ENCODE data around the gene LTB4R2. TPM values are rescaled to one million over a fixed set of nuclear protein-coding genes. Genes with fewer than 3 reads are reported as not detected.
"Not testable (repeated sequence)": the region's sequence is repeated elsewhere in the genome, so short reads cannot be mapped to it uniquely, and the experiment has no call there.

The LTB4R2 gene
- polyA plus RNA-seq, 1 donor from 2014 or later = 0.97 TPM

DNA sequence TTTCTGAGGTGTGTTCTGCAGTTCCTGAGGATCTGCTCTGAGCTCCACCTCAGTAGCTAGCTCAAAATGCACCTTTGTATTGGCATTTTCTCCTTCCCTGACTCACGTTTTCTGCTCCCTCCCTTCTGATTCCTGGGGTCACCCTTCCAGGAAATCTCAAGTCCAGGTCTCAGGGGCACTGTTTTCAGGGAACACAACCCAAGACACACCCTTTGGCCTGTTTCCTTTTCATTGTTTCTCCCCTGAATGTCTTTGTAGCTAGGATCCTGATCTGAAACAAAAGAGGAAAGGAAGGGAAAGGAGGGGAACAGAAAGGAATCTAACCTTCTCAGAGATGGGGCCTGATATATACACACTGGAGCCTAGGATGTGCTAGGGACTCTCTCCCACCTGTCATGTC, 37.2 kb downstream of the LTB4R2 start:
- no peak overlapping the region for H3K4me3 Mint-ChIP-seq
- no peak overlapping the region for H3K27ac Mint-ChIP-seq
- H3K9me3 Mint-ChIP-seq = no peaks in the 10 kb centered on the region
- no peaks in the 10 kb centered on the region for H3K4me1 Mint-ChIP-seq
- peaks cover 16% of the 10 kb centered on the region for H3K27me3 Mint-ChIP-seq
- no peaks in the 10 kb centered on the region for H3K36me3 Mint-ChIP-seq

DNA sequence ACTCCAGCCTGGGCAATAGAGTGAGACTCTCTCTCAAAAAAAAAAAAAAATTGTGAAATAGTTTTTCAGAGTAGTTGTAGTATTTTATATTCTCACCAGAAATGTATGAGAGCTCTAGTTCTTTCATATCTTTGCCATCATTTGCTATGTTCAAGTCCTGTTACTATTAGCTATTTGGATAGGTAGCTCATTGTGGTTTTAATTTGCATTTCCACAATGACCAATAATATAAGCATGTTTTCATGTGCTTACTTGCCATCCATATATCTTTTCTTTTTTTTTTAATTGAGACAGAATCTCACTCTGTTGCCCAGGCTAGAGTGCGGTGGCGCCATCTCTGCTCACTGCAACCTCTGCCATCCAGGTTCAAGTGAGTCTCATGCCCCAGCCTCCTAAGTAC, 38.2 kb downstream of the LTB4R2 start:
- Mint-ChIP-seq H3K27ac (no peak overlapping the region), H3K4me3 (no peak overlapping the region), H3K36me3 (no peaks in the 10 kb centered on the region), H3K27me3 (peaks cover 22% of the 10 kb centered on the region), H3K4me1 (no peaks in the 10 kb centered on the region), H3K9me3 (no peaks in the 10 kb centered on the region)

DNA sequence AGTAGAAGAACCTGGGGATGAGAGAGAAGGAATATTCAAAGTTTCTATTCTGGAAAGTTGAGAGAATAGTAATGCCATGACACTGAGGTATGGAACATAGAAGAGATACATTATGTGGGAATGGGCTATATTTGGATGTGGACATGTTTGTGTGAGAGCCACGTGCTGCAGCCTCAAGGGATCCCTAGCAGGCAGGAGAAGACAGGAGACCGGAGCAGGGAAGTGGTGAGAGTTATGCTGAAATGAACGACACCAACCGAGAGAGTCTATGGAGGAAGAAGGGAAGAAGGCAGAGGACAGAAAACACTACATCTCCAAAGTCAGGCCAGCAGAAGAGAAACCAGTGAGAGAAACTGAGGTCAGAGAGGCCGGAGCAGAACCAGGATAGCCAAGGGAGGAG, 39.8 kb downstream of the LTB4R2 start:
- no peak overlapping the region for H3K27ac Mint-ChIP-seq
- H3K9me3 Mint-ChIP-seq = no peaks in the 10 kb centered on the region
- H3K4me3 Mint-ChIP-seq = no peak overlapping the region
- peaks cover 27% of the 10 kb centered on the region for H3K27me3 Mint-ChIP-seq
- no peaks in the 10 kb centered on the region for H3K4me1 Mint-ChIP-seq
- no peaks in the 10 kb centered on the region for H3K36me3 Mint-ChIP-seq

DNA sequence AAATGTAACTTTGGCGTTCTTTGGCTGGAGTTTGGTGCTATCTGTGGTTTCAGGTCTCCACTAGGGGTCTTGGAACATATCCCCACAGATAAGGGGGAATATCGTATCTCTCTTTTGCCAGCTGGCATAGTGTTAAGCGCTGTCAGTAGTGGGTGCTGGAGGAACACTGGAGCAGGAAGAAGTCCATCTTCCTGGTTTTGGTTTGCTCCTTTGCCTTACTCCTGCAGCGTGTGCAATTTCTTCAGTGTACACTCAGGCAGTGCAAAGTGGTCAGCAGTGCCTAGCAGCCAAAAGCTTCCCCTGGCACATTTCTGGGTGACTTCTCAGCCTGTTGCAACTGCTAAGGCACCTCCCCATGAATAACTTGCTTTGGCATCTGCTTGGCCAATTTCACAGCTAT, 41.6 kb downstream of the LTB4R2 start:
- Mint-ChIP-seq H3K9me3 (no peaks in the 10 kb centered on the region), H3K27me3 (peaks cover 22% of the 10 kb centered on the region), H3K4me1 (no peaks in the 10 kb centered on the region), H3K36me3 (no peaks in the 10 kb centered on the region), H3K27ac (no peak overlapping the region), H3K4me3 (no peak overlapping the region)

DNA sequence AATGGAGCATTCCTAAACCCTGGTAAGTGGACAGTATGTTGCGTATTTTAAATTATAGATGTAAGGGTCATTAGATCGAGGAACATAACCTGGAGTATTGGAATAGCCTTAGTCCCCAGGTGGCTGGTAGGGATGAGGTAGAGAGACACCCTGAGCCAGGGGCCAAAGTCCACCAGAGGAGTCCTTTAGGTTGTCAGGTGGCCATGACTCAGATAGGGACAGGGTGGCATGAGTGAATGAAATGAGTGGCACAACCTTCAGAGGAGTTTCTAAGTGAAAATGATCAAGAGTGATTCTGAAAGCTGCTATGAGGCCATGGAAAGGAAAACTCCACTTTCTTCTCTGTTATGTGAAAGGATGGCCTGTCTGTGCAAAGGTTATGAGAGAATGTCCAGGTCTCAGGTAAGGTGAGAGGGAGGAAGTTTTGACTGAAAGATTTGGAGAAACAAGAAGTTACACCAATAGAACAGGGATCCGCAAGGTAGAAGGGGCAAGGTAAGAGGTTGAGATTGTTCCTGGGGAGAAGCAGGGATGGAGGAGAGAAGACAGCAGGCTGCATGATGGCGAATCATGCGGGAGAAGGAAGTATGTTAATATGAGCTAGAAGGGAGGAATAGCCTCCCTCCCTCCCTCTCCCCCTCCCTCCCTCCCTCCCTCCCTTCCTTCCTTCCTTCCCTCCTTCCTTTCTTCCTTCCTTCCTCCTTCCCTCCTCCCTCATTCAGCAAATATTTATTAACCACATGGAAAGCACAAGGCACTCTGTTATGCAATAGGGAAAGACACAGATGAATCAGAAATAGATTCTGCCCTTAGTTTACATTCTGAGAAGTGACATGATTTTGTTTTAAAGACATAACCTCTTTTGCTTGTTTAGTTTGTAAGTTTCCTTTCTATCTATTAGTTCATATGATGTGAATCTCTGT, 43.9 kb downstream of the LTB4R2 start:
- Mint-ChIP-seq H3K9me3 (no peaks in the 10 kb centered on the region), H3K27me3 (peaks cover 27% of the 10 kb centered on the region), H3K27ac (no peak overlapping the region), H3K4me3 (no peak overlapping the region), H3K36me3 (no peaks in the 10 kb centered on the region), H3K4me1 (no peaks in the 10 kb centered on the region)

DNA sequence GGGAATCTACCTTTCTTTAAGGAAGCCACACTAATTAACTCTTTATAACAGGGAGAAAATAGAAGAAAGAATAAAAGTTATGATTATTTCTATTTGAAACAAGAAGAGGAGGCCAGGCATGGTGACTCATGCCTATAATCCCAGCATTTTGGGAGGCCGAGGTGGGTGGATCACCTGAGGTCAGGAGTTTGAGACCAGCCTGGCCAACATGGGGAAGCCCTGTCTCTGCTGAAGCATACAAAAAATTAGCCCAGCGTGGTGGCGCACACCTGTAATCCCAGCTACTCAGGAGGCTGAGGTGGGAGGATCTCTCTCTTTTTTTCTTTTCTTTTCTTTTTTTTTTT, 44.5 kb downstream of the LTB4R2 start:
- peaks cover 27% of the 10 kb centered on the region for H3K27me3 Mint-ChIP-seq
- not testable (repeated sequence) for H3K4me3 Mint-ChIP-seq, H3K27ac Mint-ChIP-seq, H3K4me1 Mint-ChIP-seq, H3K36me3 Mint-ChIP-seq, H3K9me3 Mint-ChIP-seq

DNA sequence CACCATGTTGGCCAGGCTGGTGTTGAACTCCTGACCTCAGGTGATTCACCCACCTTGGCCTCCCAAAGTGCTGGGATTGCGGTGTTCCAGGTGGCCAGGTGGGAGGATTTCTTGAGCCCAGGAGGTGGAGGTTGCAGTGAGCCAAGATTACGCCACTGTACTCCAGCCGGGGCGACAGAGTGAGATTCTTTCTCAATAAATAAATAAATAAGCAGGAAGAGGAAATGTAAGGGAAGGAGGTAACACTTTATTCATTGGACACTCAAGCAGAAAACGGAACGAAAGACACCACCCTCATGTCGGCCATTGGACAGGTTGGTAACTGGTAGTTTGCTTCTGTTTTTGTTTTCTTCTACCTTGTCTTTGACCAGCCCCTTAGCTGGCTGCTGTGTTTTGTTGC, 45.1 kb downstream of the LTB4R2 start:
- Mint-ChIP-seq H3K36me3 (no peaks in the 10 kb centered on the region), H3K9me3 (no peaks in the 10 kb centered on the region), H3K27me3 (peaks cover 27% of the 10 kb centered on the region), H3K4me3 (no peak overlapping the region), H3K27ac (no peak overlapping the region), H3K4me1 (no peaks in the 10 kb centered on the region)

DNA sequence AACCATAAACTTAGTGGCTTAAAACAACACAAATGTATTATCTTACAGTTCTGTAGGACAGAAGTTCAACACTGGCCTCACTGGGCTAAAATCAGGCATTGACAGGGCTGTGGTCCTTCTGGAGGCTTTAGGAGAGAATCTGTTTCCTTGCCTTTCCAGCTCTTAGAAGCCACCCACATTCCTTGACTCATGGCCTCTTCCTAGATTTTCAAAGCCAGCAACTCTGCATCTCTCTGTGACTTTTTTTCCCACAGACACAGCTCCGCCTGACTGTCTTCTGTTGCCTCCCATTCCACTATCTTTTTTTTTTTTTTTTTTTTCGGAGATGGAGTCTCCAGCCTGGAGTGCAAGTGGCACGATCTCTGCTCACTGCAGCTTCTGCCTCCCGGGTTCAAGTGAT, 46.3 kb downstream of the LTB4R2 start:
- Mint-ChIP-seq H3K9me3 (no peaks in the 10 kb centered on the region), H3K4me1 (no peaks in the 10 kb centered on the region), H3K27ac (no peak overlapping the region), H3K27me3 (peaks cover 25% of the 10 kb centered on the region), H3K36me3 (no peaks in the 10 kb centered on the region), H3K4me3 (no peak overlapping the region)

DNA sequence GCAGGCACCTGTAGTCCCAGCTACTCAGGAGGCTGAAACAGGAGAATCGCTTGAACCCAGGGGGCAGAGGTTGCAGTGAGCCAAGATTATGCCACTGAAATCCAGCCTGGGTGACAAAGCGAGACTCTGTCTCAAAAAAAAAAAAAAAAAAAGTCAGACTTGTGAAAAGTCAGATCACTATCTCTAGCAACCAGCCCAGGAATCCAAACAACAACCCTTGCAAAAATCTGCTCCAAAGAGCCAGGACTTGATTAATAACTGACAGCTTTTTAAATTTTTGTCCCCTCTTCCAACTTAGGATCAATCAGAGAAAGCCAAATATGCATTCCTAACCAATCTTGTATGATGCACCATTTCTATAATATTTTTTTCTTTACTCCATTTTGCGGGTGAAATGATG, 50.3 kb downstream of the LTB4R2 start:
- Mint-ChIP-seq H3K36me3 (no peaks in the 10 kb centered on the region), H3K4me1 (peaks cover 3 to 4% (median 3%) of the 10 kb centered on the region in 3 donors), H3K4me3 (no peak overlapping the region), H3K27me3 (peaks cover 17% of the 10 kb centered on the region), H3K9me3 (no peaks in the 10 kb centered on the region), H3K27ac (no peak overlapping the region)

DNA sequence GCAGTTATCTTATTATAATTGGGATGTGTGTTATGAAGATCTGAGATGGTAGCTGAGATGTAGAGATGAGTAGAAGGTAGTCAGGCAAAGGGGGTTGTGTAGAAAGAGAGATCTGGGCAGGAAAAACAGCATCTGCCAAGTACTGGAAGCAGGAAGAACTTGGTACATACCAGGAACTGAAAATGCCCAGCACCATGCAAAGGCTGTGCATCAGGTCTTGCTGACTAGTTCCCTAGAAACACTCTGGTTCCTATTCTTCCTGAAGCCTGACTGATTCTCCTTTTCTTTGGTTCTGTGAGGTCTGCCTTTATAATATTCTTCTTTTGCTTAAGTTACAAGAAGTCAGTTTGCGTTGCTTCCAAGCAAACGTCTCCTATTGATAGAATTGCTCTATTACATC, 51.4 kb downstream of the LTB4R2 start:
- no peaks in the 10 kb centered on the region for H3K9me3 Mint-ChIP-seq
- peaks cover 25% of the 10 kb centered on the region for H3K27me3 Mint-ChIP-seq
- no peak overlapping the region for H3K27ac Mint-ChIP-seq
- no peak overlapping the region for H3K4me3 Mint-ChIP-seq
- H3K36me3 Mint-ChIP-seq = no peaks in the 10 kb centered on the region
- peaks cover 11 to 12% (median 11%) of the 10 kb centered on the region in 3 donors for H3K4me1 Mint-ChIP-seq

Other genes with a start within 250 kb of the LTB4R2 start
- not detected for gene CPNE6, start 238.6 kb upstream of the LTB4R2 start, polyA plus RNA-seq
- gene PCK2, start 215.8 kb upstream of the LTB4R2 start, polyA plus RNA-seq = 50.2 TPM
- gene DCAF11, start 195.4 kb upstream of the LTB4R2 start, polyA plus RNA-seq = 74.5 TPM
- gene NRL, start 195.2 kb upstream of the LTB4R2 start, polyA plus RNA-seq = 2.6 TPM
- gene FITM1, start 179.5 kb upstream of the LTB4R2 start, polyA plus RNA-seq = 1.1 TPM
- gene PSME1, start 173.9 kb upstream of the LTB4R2 start, polyA plus RNA-seq = 804 TPM
- 18.2 TPM for gene EMC9, start 168.5 kb upstream of the LTB4R2 start, polyA plus RNA-seq
- 328 TPM for gene PSME2, start 163.5 kb upstream of the LTB4R2 start, polyA plus RNA-seq
- gene RNF31, start 162.6 kb upstream of the LTB4R2 start, polyA plus RNA-seq = 54.3 TPM
- gene IRF9, start 148.9 kb upstream of the LTB4R2 start, polyA plus RNA-seq = 136 TPM
- 12.5 TPM for gene REC8, start 138.1 kb upstream of the LTB4R2 start, polyA plus RNA-seq
- 15.8 TPM for gene IPO4, start 121.3 kb upstream of the LTB4R2 start, polyA plus RNA-seq
- gene TM9SF1, start 114.7 kb upstream of the LTB4R2 start, polyA plus RNA-seq = 25.1 TPM
- gene TSSK4, start 104.4 kb upstream of the LTB4R2 start, polyA plus RNA-seq = 0.84 TPM
- gene CHMP4A, start 96.7 kb upstream of the LTB4R2 start, polyA plus RNA-seq = 170 TPM
- 33.5 TPM for gene MDP1, start 94.1 kb upstream of the LTB4R2 start, polyA plus RNA-seq
- gene NEDD8, start 77.8 kb upstream of the LTB4R2 start, polyA plus RNA-seq = 273 TPM
- gene GMPR2, start 77.2 kb upstream of the LTB4R2 start, polyA plus RNA-seq = 64.1 TPM
- 186 TPM for gene TINF2, start 67.5 kb upstream of the LTB4R2 start, polyA plus RNA-seq
- gene TGM1, start 47.0 kb upstream of the LTB4R2 start, polyA plus RNA-seq = not detected
- gene RABGGTA, start 38.5 kb upstream of the LTB4R2 start, polyA plus RNA-seq = 37.9 TPM
- 27.3 TPM for gene DHRS1, start 10.4 kb upstream of the LTB4R2 start, polyA plus RNA-seq
- 1.6 TPM for gene NOP9, start 10.3 kb upstream of the LTB4R2 start, polyA plus RNA-seq
- gene CIDEB, start 2.2 kb upstream of the LTB4R2 start, polyA plus RNA-seq = 19.2 TPM
- 2.5 TPM for gene LTB4R, start 1.4 kb downstream of the LTB4R2 start, polyA plus RNA-seq
- gene ADCY4, start 24.9 kb downstream of the LTB4R2 start, polyA plus RNA-seq = 0.75 TPM
- 14.8 TPM for gene RIPK3, start 29.9 kb downstream of the LTB4R2 start, polyA plus RNA-seq
- gene NFATC4, start 58.0 kb downstream of the LTB4R2 start, polyA plus RNA-seq = 0.20 TPM
- gene NYNRIN, start 88.9 kb downstream of the LTB4R2 start, polyA plus RNA-seq = not detected
- gene CBLN3, start 119.5 kb downstream of the LTB4R2 start, polyA plus RNA-seq = 2.9 TPM
- 26.5 TPM for gene KHNYN, start 119.8 kb downstream of the LTB4R2 start, polyA plus RNA-seq
- 94.0 TPM for gene SDR39U1, start 132.6 kb downstream of the LTB4R2 start, polyA plus RNA-seq
- gene CMA1, start 198.1 kb downstream of the LTB4R2 start, polyA plus RNA-seq = not detected

Data from IgD-negative memory B cell (primary cell).